IPS-18c (cell line): ENCODE measurements around the gene MAMDC4.

Experiments used
- H3K4me3 ChIP-seq: 2 replicates; pipeline ENCODE4 v1.7.0; 2013; ENCODE audit warnings: low read depth, mild to moderate bottlenecking, low read length, moderate library complexity; ENCODE audit not compliant: insufficient read depth
- H3K9me3 ChIP-seq: one replicate; pipeline ENCODE4 v1.6.1; 2013; ENCODE audit warnings: mild to moderate bottlenecking, low read length, moderate library complexity; ENCODE audit not compliant: control insufficient read depth, insufficient read depth

The MAMDC4 gene

DNA sequence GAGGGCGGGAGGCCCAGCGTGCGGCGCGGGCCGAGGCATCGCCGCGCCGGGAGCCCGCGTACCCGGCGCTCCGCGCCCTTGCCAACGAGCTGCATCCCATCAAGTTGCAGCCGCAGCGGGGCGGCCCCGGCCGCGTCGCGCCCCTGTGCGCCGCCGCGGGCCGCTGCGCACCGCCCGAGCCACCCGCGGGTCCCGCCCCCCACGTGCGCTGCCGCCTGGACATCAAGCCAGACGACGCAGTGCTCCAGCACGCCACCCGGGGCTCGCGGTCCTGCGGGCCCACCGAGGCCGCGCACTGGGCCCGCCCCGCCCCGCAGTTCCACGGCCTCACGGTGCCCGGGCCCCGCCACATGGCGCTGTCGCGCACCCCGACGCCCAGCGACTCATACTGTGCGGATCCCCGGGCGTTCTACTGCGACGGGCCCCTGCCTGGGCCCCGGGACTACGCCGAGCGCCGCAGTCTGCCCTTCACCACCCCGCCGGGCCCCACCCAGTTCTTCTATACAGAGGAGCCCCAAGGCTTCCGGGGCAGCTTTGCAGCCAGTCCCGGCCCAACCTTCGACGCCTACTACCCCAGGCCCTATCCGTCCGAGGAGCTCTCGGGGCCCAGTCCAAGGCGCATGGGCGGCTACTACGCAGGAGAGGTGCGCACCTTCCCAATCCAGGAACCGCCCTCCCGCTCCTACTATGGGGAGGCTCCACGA lies 7.2 kb upstream of the MAMDC4 start:
- peaks cover 2% of the 10 kb centered on the region for H3K9me3 ChIP-seq

GRCh38 chr9:136845465-136846260 lies 6.5 kb upstream of the MAMDC4 start:
- no peak overlapping the region for H3K4me3 ChIP-seq
- peaks cover 2% of the 10 kb centered on the region for H3K9me3 ChIP-seq

More for the DNA sequence above, 7.2 kb upstream of the MAMDC4 start:
- no peak overlapping the region for H3K4me3 ChIP-seq

DNA sequence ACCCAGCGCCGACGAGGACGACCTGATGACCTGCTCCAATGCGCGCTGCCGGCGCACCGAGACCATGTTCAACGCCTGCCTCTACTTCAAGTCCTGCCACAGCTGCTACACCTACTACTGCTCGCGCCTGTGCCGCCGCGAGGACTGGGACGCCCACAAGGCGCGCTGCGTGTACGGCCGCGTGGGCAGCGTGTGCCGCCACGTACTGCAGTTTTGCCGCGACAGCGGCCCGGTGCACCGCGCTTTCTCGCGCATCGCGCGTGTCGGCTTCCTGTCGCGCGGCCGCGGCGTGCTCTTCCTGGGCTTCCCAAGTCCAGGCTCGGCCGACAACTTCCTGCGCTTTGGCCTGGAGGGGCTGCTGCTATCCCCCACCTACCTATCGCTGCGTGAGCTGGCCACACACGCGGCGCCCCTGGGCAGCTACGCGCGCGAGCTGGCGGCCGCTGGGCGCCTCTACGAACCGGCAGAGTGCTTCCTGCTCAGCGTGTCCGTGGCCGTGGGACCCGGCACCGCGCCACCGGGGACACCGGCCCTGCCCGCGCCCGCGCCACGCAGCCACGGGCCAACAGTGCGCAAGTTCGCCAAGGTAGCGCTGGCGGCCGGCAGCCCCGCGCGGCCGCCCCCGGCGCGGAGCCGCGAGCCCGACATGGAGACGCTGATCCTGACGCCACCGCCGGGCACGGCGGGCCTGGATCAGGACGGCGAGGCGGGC lies 5.6 kb upstream of the MAMDC4 start:
- H3K4me3 ChIP-seq = peak overlapping the region; percentile 46; the same call in 1 of the 2 replicates
- peaks cover 2% of the 10 kb centered on the region for H3K9me3 ChIP-seq

- peaks cover 2% of the 10 kb centered on the region for H3K9me3 ChIP-seq
These were observed 4.9 kb upstream of the MAMDC4 start for GRCh38 chr9:136847088-136847825.

GRCh38 chr9:136847826-136848392 lies 4.2 kb upstream of the MAMDC4 start:
- Histone ChIP-seq H3K4me3 (peak overlapping the region; percentile 92), H3K9me3 (peaks cover 2% of the 10 kb centered on the region)

More at GRCh38 chr9:136847088-136847825, 4.9 kb upstream of the MAMDC4 start:
- peak overlapping the region; percentile 92 for H3K4me3 ChIP-seq

GRCh38 chr9:136848393-136849037 lies 3.6 kb upstream of the MAMDC4 start:
- peak overlapping the region; percentile 92 for H3K4me3 ChIP-seq
- peaks cover 2% of the 10 kb centered on the region for H3K9me3 ChIP-seq

- Histone ChIP-seq H3K4me3 (peak within 1 kb of the TSS; percentile 92), H3K9me3 (peaks cover 2% of the 10 kb centered on the region)
These were observed 2.8 kb upstream of the MAMDC4 start, which contains the start of gene PHPT1 for GRCh38 chr9:136849038-136849959. Gene PHPT1, plus strand, starts transcription at chr9:136849409. Its CDS starts 22 bp downstream, at chr9:136849431.

GRCh38 chr9:136849960-136850865 lies 1.9 kb upstream of the MAMDC4 start:
- H3K4me3 ChIP-seq = peak overlapping the region; percentile 61
- peaks cover 2% of the 10 kb centered on the region for H3K9me3 ChIP-seq

DNA sequence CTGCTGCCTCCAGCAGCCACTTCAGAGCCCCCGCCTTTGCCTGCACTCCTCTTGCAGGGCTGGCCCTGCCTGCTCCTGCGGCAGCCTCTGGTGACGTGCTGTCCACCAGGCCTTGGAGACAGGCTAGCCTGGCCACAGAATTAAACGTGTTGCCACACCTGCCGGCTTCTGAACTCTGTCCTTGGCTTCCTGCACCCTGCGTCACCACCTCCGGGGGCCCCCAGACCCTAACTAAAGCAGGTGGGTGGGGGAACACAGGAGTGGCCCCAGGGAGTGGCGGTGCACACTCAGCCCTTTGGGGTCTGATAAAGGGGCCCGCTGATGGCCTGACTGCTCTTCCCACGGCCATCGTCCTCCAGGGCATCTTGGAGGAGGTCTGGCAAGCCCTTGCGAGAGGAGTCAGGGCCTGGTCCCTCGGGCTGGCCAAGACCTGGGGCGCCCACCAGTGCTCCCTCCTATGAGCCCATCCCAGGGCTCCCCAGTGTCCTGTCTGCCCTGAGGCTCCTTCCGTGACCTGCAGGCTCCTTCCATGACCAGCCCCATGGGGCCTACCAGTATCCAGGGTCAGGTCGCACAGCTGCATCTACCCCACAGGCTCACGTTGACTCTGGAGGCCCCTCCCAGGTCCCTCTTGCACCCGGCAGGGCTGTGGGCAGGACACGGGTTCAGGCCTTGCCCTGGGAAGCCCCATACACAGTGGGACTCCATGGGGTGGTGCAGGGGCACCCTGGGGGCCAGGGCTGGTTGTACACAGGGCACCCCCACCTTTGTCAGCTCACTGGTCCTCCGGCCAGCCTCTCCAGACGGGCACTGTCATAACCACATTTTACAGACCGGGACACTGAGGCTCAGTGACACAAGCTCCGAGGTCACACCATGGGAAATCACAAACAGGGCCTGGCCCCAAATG lies 1.0 kb upstream of the MAMDC4 start:
- Histone ChIP-seq H3K4me3 (no peak overlapping the region), H3K9me3 (no peaks in the 10 kb centered on the region)

DNA sequence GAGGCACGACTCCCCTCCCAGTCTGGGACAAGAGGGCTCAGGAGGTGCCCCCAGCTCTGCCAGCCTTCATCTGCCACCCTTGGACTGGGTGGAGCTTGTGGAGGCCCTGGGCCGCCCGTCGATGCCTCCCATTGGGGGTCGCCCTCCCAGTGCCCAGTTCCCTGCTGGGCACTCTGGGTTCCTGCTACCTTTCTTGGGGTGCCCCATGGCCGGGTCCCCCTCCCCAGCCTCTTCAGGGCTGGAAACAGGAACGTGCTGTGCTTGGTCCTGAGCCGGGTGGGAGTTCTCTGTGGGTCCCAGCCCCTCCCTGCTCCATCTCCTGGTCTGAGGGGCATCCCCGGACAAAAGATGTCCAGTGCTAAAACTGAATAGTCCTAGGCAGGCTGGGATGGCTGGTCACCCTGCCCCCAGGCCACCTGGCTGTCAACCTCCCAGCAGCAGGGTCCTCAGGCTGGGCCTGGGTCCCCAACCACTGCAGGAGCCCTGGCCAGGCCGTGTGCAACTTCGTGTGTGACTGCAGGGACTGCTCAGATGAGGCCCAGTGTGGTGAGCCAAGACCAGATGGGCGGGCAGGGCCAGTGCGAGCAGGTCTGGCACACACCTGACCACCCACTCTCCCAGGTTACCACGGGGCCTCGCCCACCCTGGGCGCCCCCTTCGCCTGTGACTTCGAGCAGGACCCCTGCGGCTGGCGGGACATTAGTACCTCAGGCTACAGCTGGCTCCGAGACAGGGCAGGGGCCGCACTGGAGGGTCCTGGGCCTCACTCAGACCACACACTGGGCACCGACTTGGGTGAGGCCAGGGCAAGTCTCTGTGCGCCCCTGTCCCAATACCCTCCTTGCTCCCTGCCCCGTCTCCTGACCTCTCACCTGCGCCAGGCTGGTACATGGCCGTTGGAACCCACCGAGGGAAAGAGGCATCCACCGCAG lies 784 bp downstream of the MAMDC4 start:
- no peaks in the 10 kb centered on the region for H3K9me3 ChIP-seq
- no peak overlapping the region for H3K4me3 ChIP-seq

- Histone ChIP-seq H3K4me3 (no peak overlapping the region), H3K9me3 (no peaks in the 10 kb centered on the region)
These were observed 1.5 kb downstream of the MAMDC4 start for GRCh38 chr9:136853596-136854112.

DNA sequence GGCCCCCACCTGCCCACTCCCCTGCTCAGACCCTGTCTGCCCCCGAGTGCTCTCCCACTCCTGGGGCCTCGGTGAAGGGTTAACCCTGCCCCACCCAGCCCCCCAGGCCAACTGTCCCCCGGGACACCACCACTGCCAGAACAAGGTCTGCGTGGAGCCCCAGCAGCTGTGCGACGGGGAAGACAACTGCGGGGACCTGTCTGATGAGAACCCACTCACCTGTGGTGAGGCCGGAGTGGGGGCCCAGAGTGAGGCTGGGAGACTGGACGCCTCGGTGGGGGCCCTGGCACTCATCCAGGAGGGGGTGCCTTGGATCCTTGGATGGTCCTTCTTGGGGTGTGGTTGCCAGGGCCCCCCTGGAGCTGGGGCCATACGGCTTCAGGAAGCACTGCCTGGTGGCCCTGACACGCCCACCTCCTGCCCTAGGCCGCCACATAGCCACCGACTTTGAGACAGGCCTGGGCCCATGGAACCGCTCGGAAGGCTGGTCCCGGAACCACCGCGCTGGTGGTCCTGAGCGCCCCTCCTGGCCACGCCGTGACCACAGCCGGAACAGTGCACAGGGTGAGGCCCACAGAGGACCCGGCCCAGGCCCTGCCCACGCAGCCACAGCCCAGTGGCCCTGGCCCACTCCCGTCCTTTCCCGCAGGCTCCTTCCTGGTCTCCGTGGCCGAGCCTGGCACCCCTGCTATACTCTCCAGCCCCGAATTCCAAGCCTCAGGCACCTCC lies 2.1 kb downstream of the MAMDC4 start:
- no peaks in the 10 kb centered on the region for H3K9me3 ChIP-seq
- H3K4me3 ChIP-seq = no peak overlapping the region
